Nephron progenitor cell (in vitro differentiated cells): Measurements from ENCODE around the gene MAB21L4.
A peak's percentile ranks its signal among the peaks of the same experiment; 100 is the strongest.

Experiments used
- DNase-seq: peaks from one replicate; pipeline ENCODE4 v3.0.0; 2021
- H3K27ac Mint-ChIP-seq: 2 replicates; pipeline ENCODE4 v1.8.0; 2021; ENCODE audit warnings: mild to moderate bottlenecking, moderate library complexity, mixed read lengths
- H3K27me3 Mint-ChIP-seq: 2 replicates; pipeline ENCODE4 v1.8.0; 2021; ENCODE audit warnings: mild to moderate bottlenecking, low read depth, mixed read lengths; ENCODE audit not compliant: poor library complexity
- H3K36me3 Mint-ChIP-seq: 2 replicates; pipeline ENCODE4 v1.8.0; 2021; ENCODE audit warnings: low read depth, mixed read lengths
- H3K4me1 Mint-ChIP-seq: 2 replicates; pipeline ENCODE4 v1.8.0; 2021; ENCODE audit warnings: mixed read lengths
- H3K4me3 Mint-ChIP-seq: 2 replicates; pipeline ENCODE4 v1.8.0; 2021; ENCODE audit warnings: mild to moderate bottlenecking, moderate library complexity, mixed read lengths
- H3K9me3 Mint-ChIP-seq: 2 replicates; pipeline ENCODE4 v1.8.0; 2021; ENCODE audit warnings: mild to moderate bottlenecking, moderate library complexity, mixed read lengths
- TF ChIP-seq, protein P1 (sequence below): fragments of 200-600 bp; sonication (generic); IDR thresholded peaks from 2 replicates; pipeline ENCODE4 v1.5.0; 2021; ENCODE audit warnings: antibody characterized with exemption

MAB21L4 gene

DNA sequence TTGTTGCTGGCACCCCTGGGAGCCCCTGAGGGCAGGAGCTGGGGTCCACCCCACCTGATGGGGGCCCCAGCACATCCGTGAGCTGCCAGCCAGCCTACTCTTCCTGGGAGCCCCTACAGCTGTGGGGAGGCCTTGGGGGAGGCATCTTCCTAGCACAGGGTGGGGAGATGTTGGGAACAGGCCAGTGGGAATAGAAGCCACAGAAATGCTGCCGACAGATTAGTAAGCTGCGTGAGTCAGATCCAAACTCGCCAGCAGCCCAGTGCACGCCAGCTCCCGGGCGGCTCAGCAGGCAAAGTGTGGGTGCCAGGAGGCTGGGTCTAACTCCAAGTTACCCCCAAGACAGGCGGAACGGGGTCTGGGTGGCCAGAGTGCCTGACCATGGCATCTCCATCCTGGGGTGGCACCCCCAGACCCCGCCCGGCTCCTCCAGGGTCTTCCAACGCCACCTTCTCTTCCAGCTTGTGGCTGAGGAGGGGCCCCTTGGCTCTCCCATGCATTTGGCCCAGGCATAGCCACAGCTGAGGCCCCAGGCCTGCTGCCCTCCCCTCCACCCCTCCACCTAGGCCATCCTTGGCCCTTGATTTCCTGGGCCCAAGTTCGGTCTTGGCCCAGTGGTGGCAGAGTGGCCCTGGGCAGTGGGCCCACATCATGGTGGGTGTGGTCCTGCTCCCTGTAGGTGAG, 25.5 kb upstream of the MAB21L4 start:
- TF ChIP-seq, protein P1, sequence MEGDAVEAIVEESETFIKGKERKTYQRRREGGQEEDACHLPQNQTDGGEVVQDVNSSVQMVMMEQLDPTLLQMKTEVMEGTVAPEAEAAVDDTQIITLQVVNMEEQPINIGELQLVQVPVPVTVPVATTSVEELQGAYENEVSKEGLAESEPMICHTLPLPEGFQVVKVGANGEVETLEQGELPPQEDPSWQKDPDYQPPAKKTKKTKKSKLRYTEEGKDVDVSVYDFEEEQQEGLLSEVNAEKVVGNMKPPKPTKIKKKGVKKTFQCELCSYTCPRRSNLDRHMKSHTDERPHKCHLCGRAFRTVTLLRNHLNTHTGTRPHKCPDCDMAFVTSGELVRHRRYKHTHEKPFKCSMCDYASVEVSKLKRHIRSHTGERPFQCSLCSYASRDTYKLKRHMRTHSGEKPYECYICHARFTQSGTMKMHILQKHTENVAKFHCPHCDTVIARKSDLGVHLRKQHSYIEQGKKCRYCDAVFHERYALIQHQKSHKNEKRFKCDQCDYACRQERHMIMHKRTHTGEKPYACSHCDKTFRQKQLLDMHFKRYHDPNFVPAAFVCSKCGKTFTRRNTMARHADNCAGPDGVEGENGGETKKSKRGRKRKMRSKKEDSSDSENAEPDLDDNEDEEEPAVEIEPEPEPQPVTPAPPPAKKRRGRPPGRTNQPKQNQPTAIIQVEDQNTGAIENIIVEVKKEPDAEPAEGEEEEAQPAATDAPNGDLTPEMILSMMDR = no peak
- H3K9me3 Mint-ChIP-seq = no peaks in the 10 kb centered on the region
- H3K27me3 Mint-ChIP-seq = peaks cover 7% of the 10 kb centered on the region
- no peaks in the 10 kb centered on the region for H3K36me3 Mint-ChIP-seq
- H3K27ac Mint-ChIP-seq = no peak overlapping the region
- DNase-seq = peak; percentile 3
- no peak overlapping the region for H3K4me3 Mint-ChIP-seq
- peaks cover 10% of the 10 kb centered on the region for H3K4me1 Mint-ChIP-seq

DNA sequence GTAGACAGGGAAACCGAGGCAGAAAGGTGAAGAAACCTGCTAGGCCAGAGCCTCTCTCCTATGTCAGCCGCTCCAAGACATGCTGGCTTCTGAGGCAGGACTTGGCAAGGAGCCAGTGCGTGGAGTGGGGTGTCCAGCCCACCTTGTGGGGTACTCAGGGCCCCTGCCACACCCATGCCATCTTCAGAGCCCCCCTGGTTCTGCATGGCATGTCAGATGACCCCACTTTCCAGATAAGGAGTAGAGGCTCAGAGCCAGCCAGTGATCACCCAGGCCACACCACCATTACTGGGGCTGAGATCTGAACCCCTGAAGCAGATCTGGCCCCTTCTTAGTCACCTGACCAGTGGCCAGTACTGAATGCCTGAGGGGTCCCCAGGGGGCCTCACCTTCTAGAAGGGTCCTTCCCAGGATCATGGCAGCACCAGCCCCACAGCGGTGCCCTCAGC, 24.9 kb upstream of the MAB21L4 start:
- H3K4me3 Mint-ChIP-seq = no peak overlapping the region
- peak; percentile 1 for DNase-seq
- H3K36me3 Mint-ChIP-seq = no peaks in the 10 kb centered on the region
- peaks cover 9% of the 10 kb centered on the region for H3K27me3 Mint-ChIP-seq
- H3K4me1 Mint-ChIP-seq = peaks cover 10% of the 10 kb centered on the region
- H3K27ac Mint-ChIP-seq = no peak overlapping the region
- TF ChIP-seq, protein P1 = no peak
- no peaks in the 10 kb centered on the region for H3K9me3 Mint-ChIP-seq

DNA sequence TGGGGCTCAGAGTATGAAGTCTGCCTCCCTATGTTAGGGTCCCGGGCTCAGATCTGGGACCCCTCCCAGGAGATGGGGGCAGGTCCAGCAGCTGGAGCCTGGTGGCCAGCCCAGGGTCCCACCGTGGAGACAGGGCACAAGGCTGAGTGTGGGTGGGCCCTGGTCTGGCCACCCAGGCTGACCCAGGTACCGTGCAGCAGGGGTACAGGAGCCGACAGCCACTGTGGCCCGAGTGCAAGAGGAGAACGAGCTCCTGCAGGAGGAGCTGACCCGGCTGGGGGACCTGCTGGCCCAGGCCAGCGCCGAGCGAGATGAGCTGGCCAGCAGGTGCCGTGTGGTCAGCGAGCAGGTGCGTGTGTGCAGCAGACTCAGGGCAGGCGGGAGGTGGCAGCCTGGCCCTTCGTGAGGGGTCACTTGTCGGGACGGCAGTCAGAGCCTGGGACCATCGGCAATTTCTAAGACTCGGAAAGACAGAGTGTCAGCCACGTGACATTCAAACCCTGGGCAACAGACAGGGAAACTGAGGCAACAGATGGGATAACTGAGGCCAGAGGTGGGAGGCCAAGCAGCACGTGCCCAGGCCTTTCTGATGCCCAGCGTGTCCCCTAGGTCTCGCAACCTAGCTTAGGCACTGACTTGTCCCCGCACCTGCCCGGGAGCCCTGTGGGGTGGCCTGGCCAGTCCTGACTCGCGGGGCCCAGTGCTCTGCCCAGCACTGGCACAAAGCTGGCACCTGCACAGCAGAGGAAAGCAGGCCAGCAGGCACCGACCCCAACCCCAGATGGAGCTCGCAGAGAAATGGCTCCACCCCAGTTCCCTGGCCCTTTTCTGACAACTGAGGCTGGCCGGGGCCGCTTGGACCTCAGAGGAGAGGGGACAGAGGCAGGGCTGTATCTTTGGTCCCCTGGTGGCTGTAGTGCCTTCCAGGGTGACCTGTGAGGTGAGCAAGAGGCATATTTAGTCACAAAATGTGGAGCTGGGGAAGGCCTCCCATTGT, 24.1 kb upstream of the MAB21L4 start:
- DNase-seq = peak; percentile 9
- no peak overlapping the region for H3K27ac Mint-ChIP-seq
- peaks cover 10% of the 10 kb centered on the region for H3K4me1 Mint-ChIP-seq
- H3K27me3 Mint-ChIP-seq = peaks cover 9% of the 10 kb centered on the region
- TF ChIP-seq, protein P1 = no peak
- no peak overlapping the region for H3K4me3 Mint-ChIP-seq
- no peaks in the 10 kb centered on the region for H3K9me3 Mint-ChIP-seq
- no peaks in the 10 kb centered on the region for H3K36me3 Mint-ChIP-seq

DNA sequence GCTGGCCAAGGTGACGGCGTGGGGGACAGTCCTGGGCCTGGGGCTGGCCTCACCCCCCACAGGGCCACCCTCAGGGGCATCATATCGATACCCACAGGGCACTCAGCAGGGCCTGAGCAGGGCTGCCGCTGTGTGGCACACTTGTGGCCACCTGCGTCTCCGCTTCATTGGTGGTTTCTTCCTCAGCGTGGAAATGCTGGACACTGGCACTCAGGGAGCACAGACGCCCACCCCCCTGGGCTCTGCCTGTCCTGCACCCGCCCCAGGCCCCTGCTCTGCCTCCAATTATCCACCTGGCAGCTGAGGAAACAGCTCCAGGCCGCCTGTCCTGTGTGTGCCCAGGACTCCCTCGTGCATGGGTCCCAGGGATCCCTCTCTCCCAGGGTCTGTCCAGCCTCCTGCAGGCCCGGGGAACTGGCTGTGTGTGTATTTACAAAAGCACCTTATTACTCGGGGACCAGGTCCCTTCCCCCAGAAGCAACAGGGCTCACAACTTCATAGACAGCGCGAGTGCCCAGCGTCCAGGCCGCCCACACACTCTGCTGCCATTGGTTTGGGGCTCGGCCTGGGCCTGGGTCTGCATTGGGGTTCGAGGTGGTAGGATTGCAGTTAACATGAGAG, 23.3 kb upstream of the MAB21L4 start:
- Mint-ChIP-seq H3K4me1 (peaks cover 10% of the 10 kb centered on the region), H3K4me3 (no peak overlapping the region), H3K36me3 (no peaks in the 10 kb centered on the region), H3K27me3 (peaks cover 12% of the 10 kb centered on the region), H3K9me3 (no peaks in the 10 kb centered on the region), H3K27ac (no peak overlapping the region)
- TF ChIP-seq, protein P1 = no peak
- peak; percentile 2 for DNase-seq

DNA sequence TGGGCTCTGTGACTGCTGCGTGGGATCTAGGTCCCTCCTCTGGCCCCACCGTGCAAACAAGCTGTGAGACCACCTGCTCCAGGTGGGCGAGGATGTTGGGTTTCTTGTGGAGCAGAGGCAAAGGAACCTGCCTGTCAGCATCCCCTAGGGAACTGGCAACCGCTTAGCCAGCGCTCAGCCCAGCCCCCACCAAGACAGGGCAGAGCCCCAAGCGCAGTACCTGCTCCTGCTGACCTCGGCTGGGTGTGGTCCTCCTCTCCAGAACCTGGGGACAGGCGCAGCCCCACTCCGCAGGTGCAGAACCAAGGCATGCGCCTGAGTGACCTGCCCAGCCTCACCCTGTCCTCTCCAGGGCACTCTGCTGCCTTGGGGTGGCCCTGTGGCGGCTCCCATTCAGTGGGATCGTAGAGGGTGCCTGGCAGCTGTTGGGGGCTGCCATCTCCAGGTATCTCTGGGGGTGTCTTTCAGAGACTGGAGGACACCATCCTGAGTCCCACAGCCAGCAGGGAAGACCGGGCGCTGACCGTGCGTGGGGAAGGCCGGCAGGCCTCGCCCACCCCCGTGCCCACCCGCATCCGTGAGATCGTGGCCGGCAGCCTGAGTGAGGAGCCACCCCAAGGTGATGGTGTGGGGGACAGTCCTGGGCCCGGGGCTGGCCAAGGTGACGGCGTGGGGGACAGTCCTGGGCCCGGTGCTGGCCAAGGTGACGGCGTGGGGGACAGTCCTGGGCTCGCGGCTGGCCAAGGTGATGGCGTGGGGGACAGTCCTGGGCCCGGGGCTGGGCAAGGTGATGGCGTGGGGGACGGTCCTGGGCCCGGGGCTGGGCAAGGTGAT, 22.5 kb upstream of the MAB21L4 start:
- H3K9me3 Mint-ChIP-seq = no peaks in the 10 kb centered on the region
- peaks cover 10% of the 10 kb centered on the region for H3K4me1 Mint-ChIP-seq
- H3K4me3 Mint-ChIP-seq = no peak overlapping the region
- peaks cover 14% of the 10 kb centered on the region for H3K27me3 Mint-ChIP-seq
- no peaks in the 10 kb centered on the region for H3K36me3 Mint-ChIP-seq
- DNase-seq = peak; percentile 1
- TF ChIP-seq, protein P1 = no peak
- H3K27ac Mint-ChIP-seq = no peak overlapping the region
